Gastrocnemius medialis (tissue), 4 donors: ENCODE measurements around the gene CENPC.

Experiments used
- CTCF ChIP-seq, 5 experiments: fragments of 450-650 bp in 3 of 5; fragments of 200-600 bp in 2 of 5; sonication (generic) in 2 of 5; IDR thresholded peaks in 4 of 5; conservative IDR thresholded peaks in 1 of 5; 1 replicate in 4 of 5; 2 replicates in 1 of 5; pipeline ENCODE4 v1.5.1; 2016 to 2019; ENCODE audit warnings: antibody characterized with exemption in 5 of 5, mild to moderate bottlenecking in 3 of 5, moderate library complexity in 3 of 5
- POLR2A ChIP-seq, 2 donors: fragments of 450-650 bp; IDR thresholded peaks; one replicate each; pipeline ENCODE4 v1.6.1; 2017; ENCODE audit warnings: antibody characterized with exemption in 2 of 2, mild to moderate bottlenecking in 2 of 2, moderate library complexity in 2 of 2

- TF ChIP-seq POLR2A (IDR thresholded peaks at IDR 0.05) = no peak
- no peak for TF ChIP-seq CTCF (IDR thresholded peaks at IDR 0.05 in 4 of 5, conservative IDR thresholded peaks at IDR 0.05 in 1 of 5)
These were observed 20.0 kb upstream of the CENPC start for GRCh38 chr4:67565284-67565683.
